GM06990 (cell line): Measurements from ENCODE around the gene SEBOX.

ENCODE experiments used
- DNase-seq: peaks from one replicate; pipeline ENCODE4 v3.0.0-alpha.2; 2011; ENCODE audit not compliant: insufficient read length; ENCODE audit errors: extremely low read depth
- H3K27me3 ChIP-seq: replicated peaks from 2 replicates; pipeline ENCODE4 v1.6.0; 2011; ENCODE audit warnings: low read length; ENCODE audit not compliant: control insufficient read depth, insufficient read depth
- H3K36me3 ChIP-seq: 2 replicates; pipeline ENCODE4 v1.5.1; 2011; ENCODE audit warnings: low read length; ENCODE audit not compliant: control insufficient read depth, insufficient read depth
- H3K4me3 ChIP-seq: replicated peaks from 2 replicates; pipeline ENCODE4 v1.5.1; 2011; ENCODE audit warnings: low read depth, mild to moderate bottlenecking, control low read depth, low read length
- TF ChIP-seq, protein P1 (sequence below): IDR thresholded peaks from 2 replicates; pipeline ENCODE4 v1.5.1; 2011; ENCODE audit warnings: low read length, control low read depth, mild to moderate bottlenecking, inconsistent platforms; ENCODE audit not compliant: insufficient read depth, poor library complexity, severe bottlenecking

SEBOX gene

DNA sequence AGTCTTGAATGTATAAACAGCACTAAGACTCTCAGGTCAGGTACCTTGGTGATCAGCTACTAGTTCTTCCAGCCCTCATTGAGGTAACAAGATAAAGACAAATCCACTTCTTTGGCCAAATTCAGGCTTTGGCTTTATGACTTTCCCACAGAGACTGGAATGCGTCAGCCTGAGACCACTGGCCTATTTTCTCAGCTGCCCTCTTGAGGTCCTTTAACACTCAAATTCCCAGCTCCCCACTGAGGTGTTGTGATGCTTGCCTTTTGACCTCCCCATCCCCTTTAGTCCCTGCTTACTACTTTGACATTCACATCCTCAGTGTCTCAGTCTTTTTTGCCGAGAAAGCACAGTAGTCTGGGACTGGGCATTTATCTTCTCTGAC, 18.8 kb downstream of the SEBOX start:
- TF ChIP-seq, protein P1, sequence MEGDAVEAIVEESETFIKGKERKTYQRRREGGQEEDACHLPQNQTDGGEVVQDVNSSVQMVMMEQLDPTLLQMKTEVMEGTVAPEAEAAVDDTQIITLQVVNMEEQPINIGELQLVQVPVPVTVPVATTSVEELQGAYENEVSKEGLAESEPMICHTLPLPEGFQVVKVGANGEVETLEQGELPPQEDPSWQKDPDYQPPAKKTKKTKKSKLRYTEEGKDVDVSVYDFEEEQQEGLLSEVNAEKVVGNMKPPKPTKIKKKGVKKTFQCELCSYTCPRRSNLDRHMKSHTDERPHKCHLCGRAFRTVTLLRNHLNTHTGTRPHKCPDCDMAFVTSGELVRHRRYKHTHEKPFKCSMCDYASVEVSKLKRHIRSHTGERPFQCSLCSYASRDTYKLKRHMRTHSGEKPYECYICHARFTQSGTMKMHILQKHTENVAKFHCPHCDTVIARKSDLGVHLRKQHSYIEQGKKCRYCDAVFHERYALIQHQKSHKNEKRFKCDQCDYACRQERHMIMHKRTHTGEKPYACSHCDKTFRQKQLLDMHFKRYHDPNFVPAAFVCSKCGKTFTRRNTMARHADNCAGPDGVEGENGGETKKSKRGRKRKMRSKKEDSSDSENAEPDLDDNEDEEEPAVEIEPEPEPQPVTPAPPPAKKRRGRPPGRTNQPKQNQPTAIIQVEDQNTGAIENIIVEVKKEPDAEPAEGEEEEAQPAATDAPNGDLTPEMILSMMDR: no peak
- Histone ChIP-seq H3K27me3 (no peaks in the 10 kb centered on the region), H3K4me3 (no peak overlapping the region), H3K36me3 (peaks cover 53% of the 10 kb centered on the region)
- no peak for DNase-seq

DNA sequence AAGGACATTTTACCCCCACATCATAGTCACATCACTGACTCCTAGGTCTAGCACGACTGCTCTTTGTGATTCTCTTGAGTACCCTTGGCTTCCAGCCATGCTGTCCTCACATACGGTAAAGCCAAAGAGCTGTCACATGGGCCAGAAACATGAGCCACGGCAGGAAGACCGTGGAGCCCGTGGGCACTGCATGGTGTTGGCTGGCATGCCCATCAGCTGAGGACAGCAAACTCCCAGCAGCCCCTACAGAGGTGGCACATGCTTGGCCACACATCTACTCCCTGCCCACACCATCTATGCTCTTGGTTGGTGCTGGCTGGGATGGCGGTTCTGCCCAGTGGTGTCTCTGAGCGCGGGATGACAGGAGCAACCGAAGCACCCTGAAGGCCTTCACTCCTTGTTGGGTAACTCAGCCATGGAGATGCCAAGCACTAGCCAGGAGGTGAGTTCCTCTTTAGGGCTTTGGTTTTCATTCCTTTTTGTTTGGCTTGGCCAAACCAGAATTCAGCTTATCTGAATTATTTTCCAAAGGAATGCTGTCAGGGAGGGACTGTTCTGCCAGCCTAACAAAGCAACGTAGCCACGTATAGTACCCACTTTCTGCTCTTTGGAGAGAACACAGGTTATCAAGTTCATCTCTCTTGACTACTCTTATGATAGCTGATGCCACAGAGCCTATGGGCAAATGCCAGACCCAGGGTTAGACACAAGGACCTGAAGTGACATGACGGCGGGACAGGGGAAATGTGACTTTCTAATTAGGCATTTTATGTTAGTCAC, 19.4 kb downstream of the SEBOX start:
- DNase-seq: no peak
- Histone ChIP-seq H3K27me3 (no peaks in the 10 kb centered on the region), H3K36me3 (peaks cover 49% of the 10 kb centered on the region), H3K4me3 (no peak overlapping the region)
- TF ChIP-seq, protein P1: no peak

DNA sequence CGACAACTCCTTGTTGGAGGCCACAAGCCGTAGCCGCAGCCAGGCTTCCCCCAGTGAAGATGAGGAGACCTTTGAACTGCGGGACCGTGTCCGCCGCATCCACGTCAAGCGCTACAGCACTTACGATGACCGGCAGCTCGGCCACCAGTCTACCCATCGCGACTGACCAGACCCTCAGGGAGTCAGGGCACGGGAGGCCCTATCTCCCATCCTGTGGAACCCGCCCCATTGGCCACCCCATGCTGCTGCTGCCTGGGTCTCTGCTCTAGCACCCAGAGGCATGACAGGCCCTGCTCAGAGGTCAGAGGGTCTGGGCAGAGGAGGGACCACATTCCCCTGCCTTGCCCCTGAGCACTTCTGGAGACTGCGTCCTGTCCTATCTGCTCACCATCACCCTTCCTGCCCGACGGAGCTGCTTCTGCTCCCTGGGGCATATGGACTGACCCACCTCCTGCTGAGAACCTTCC, 20.5 kb downstream of the SEBOX start:
- Histone ChIP-seq H3K4me3 (no peak overlapping the region), H3K36me3 (peaks cover 54% of the 10 kb centered on the region), H3K27me3 (no peaks in the 10 kb centered on the region)
- DNase-seq: no peak
- TF ChIP-seq, protein P1: no peak

GRCh38 chr17:28344011-28344410, 21.0 kb downstream of the SEBOX start:
- TF ChIP-seq, protein P1: no peak
- Histone ChIP-seq H3K36me3 (peaks cover 55% of the 10 kb centered on the region), H3K27me3 (no peaks in the 10 kb centered on the region), H3K4me3 (no peak overlapping the region)
- DNase-seq: no peak

DNA sequence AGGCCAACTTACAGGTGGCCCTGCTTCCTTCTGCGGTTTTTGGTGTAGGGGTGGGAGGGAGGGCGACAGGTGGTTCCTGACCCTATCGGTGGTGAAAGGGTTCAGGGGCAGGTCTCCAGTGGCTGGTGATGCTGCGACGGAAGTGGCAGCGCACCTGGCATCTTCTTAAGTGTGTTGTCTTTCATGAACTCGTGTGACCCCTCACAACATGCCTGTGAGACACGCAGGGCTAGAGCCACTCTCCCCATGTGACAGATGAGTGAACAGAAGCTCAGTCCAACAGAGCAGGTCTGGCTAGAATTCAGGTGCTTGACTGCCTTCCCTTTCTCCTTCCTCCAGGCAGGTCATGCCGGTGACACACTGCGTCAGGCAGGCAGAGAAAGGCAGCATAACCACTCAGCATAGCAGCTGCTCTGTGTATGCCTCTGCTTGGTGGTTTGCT, 21.5 kb downstream of the SEBOX start:
- Histone ChIP-seq H3K27me3 (no peaks in the 10 kb centered on the region), H3K36me3 (peaks cover 51% of the 10 kb centered on the region), H3K4me3 (no peak overlapping the region)
- TF ChIP-seq, protein P1: no peak
- DNase-seq: no peak
